Subcutaneous adipose tissue (tissue), 4 donors: Measurements from ENCODE around the gene NINJ2. TPM values are rescaled to one million over a fixed set of nuclear protein-coding genes. Genes with fewer than 3 reads are reported as not detected.

Experiments
- CTCF ChIP-seq: fragments of 450-650 bp; IDR thresholded peaks from one replicate; pipeline ENCODE4 v1.5.1; 2016; ENCODE audit warnings: low read depth, mild to moderate bottlenecking, control low read depth, antibody characterized with exemption, moderate library complexity
- total RNA-seq, 4 donors: library from RNA; depleted of rRNA; stranded (reverse); fragments of >200 nt; gene quantifications; one replicate each; pipeline ENCODE4 v1.1.0, GENCODE V29; 2016

Gene NINJ2
- total RNA-seq, 4 donors from 2014 or later, result 9.4 to 54.3 (median 19.0) TPM

- TF ChIP-seq CTCF, result no peak
These were observed 19.0 kb downstream of the NINJ2 start for GRCh38 chr12:644303-644639.

DNA sequence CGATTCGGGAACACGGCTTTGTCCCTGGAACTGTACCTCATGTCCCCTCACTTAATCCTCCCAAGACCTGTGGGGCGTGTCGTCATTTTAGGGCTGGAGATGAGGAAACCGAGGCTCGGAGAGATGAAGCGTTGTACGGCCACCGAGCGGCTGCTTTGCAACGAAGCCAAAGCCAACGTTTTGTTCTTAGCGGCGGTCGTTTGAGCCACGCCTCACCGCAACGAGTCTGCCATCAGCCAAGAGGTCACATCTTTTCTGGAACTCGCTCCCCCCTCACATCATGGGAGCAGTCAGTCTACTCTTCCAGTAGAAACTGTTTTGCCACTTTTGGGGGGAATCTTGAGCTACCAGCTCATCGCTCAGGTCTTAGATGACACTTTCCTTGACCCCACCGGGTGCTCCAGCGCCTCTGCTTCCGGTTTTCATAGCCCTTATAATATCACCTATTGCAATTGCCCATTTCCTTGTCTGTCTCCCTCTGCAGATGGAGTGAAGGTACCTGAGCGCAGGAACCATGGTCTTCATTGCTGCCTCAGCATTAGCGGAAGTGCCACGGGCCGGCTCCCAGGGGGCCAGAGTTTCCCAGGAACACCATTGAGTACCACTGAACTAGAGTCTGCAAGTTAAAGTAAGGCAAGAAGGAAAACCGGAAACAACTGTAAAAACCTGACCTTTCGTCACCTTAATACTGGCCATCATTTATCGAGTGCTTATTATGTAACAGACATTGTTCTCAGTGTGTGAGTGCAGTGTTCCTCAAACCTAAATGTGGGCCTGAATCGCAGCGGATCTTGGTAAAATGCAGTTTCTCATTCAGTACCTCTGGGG is 19.6 kb downstream of the NINJ2 start:
- no peak for TF ChIP-seq CTCF

DNA sequence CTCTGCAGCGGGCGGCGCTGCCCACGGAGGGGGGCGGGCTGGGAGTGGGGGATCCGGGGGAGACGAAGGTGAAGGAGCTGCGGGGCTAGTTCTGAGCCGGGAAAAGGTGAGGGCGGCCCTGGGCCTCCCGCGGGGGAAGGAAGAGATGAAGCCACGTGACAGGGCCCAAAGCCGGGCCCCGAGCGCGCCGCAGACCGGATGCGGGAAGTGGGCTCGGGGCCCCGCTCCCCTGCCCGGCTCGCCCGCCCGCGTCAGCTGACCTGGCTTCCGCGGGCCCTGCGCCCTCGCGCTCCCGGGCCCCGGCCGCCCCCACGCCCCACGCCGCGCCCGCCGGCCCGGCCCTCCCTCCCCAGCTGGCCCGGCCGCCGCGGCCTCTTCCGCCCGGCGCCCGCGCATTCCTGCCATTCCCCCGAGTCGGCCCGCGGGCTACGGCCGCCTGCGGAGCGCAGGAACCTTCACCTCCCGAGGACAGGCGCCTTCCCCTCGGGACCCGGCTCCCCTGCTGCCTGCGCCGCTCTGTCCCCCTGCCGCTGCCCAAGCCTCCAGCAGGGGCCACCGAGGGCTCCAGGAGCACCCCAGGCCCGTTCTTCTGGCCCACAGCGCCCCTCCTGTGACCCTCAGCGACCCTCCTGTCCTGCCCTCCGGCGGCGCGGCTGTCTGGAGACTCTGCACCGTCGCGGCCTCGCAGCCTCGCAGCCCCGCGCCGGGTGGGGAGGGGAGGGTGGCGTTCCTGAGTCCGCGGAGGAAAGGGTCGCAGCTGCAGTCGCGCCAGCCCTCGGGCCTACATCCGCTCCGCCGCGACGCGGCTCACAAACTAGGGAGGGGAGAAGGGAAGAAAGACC is 20.4 kb downstream of the NINJ2 start:
- TF ChIP-seq CTCF, result no peak

GRCh38 chr12:640773-641172 is 22.5 kb downstream of the NINJ2 start:
- no peak for TF ChIP-seq CTCF

- TF ChIP-seq CTCF, result no peak
These were observed 23.3 kb downstream of the NINJ2 start for GRCh38 chr12:639988-640387.

DNA sequence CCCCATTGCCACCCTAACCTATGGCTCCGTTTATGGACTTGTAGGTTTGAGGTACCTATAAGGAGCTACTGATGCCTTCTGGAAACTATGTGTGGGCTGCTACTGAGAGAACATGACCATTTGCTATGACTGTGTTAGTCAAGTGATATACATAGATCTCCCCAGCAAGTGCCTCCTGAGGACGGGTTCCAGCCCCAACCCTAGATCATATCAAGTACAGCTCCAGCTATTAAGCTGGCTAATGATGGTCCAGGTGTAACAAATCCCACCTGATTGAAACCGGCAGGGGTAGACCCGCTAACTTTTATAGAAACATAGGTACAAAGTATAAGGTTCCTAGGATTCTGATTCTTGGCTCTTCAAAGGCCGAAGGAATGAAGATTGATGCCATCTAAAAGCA is 23.7 kb downstream of the NINJ2 start:
- no peak for TF ChIP-seq CTCF

- TF ChIP-seq CTCF, result no peak
These were observed 24.2 kb downstream of the NINJ2 start for GRCh38 chr12:638953-639557.
